Measurements from ENCODE around the gene PCSK9.

The PCSK9 gene

GRCh38 chr1:54996359-54996868 is 42.9 kb upstream of the PCSK9 start:
- H3K9ac ChIP-seq (ENCODE audit: low read length) = no peak overlapping the region
- H3K9me3 ChIP-seq (ENCODE audit: insufficient read depth, low read length) = no peaks in the 10 kb centered on the region
- H3K4me2 ChIP-seq (ENCODE audit: low read length) = peak overlapping the region; percentile 79
- H3K27me3 ChIP-seq (ENCODE audit: low read depth, low read length) = peaks cover 12% of the 10 kb centered on the region; the same call in 1 of the 2 replicates
- no peak for TF ChIP-seq EZH2phosphoT487 (IDR thresholded peaks at IDR 0.05; ENCODE audit: low read depth)
- peak; percentile 69 for TF ChIP-seq CTCF (IDR thresholded peaks at IDR 0.05; ENCODE audit: low read depth, low read length)
- 0 out of 2 replicates have a peak, but pooled peaks cover 3% of the 10 kb centered on the region for H3K4me1 ChIP-seq (ENCODE audit: low read length)
- H2AFZ ChIP-seq (ENCODE audit: low read depth, low read length) = no peak overlapping the region; the same call in 1 of the 2 replicates
- no peaks in the 10 kb centered on the region for H3K36me3 ChIP-seq (replicated peaks; ENCODE audit: low read depth, low read length)
- H3K79me2 ChIP-seq (ENCODE audit: low read length) = no peaks in the 10 kb centered on the region
- H3K27ac ChIP-seq (ENCODE audit: low read length) = no peak overlapping the region
- peak overlapping the region; percentile 46; the same call in 1 of the 2 replicates for H3K4me3 ChIP-seq (ENCODE audit: low read length)
- no peaks in the 10 kb centered on the region for H4K20me1 ChIP-seq (ENCODE audit: insufficient read depth, low read length)

- no peak for TF ChIP-seq CTCF (IDR thresholded peaks at IDR 0.05; ENCODE audit: low read depth, low read length)
- TF ChIP-seq EZH2phosphoT487 (IDR thresholded peaks at IDR 0.05; ENCODE audit: low read depth) = no peak
- no peaks in the 10 kb centered on the region for H3K9me3 ChIP-seq (ENCODE audit: insufficient read depth, low read length)
- no peak overlapping the region for H3K4me3 ChIP-seq (ENCODE audit: low read length)
- no peak overlapping the region for H3K27ac ChIP-seq (ENCODE audit: low read length)
- no peaks in the 10 kb centered on the region for H3K36me3 ChIP-seq (replicated peaks; ENCODE audit: low read depth, low read length)
- H3K27me3 ChIP-seq (ENCODE audit: low read depth, low read length) = peaks cover 12% of the 10 kb centered on the region; the same call in 1 of the 2 replicates
- peak overlapping the region; percentile 79 for H3K4me2 ChIP-seq (ENCODE audit: low read length)
- no peaks in the 10 kb centered on the region for H4K20me1 ChIP-seq (ENCODE audit: insufficient read depth, low read length)
- H3K4me1 ChIP-seq (ENCODE audit: low read length) = 0 out of 2 replicates have a peak, but pooled peaks cover 3% of the 10 kb centered on the region
- H2AFZ ChIP-seq (ENCODE audit: low read depth, low read length) = no peak overlapping the region
- H3K79me2 ChIP-seq (ENCODE audit: low read length) = no peaks in the 10 kb centered on the region
- no peak overlapping the region for H3K9ac ChIP-seq (ENCODE audit: low read length)
Measured at GRCh38 chr1:54996869-54997710, 42.3 kb upstream of the PCSK9 start.

GRCh38 chr1:54997711-54997986 is 41.7 kb upstream of the PCSK9 start:
- H3K9ac ChIP-seq (ENCODE audit: low read length) = no peak overlapping the region
- no peak overlapping the region for H2AFZ ChIP-seq (ENCODE audit: low read depth, low read length)
- no peaks in the 10 kb centered on the region for H3K9me3 ChIP-seq (ENCODE audit: insufficient read depth, low read length)
- peaks cover 12% of the 10 kb centered on the region; the same call in 1 of the 2 replicates for H3K27me3 ChIP-seq (ENCODE audit: low read depth, low read length)
- no peaks in the 10 kb centered on the region for H4K20me1 ChIP-seq (ENCODE audit: insufficient read depth, low read length)
- H3K79me2 ChIP-seq (ENCODE audit: low read length) = no peaks in the 10 kb centered on the region
- TF ChIP-seq CTCF (IDR thresholded peaks at IDR 0.05; ENCODE audit: low read depth, low read length) (no peak), EZH2phosphoT487 (IDR thresholded peaks at IDR 0.05; ENCODE audit: low read depth) (no peak)
- 0 out of 2 replicates have a peak, but pooled peaks cover 3% of the 10 kb centered on the region for H3K4me1 ChIP-seq (ENCODE audit: low read length)
- no peak overlapping the region for H3K27ac ChIP-seq (ENCODE audit: low read length)
- H3K4me3 ChIP-seq (ENCODE audit: low read length) = no peak overlapping the region
- H3K4me2 ChIP-seq (ENCODE audit: low read length) = no peak overlapping the region
- no peaks in the 10 kb centered on the region for H3K36me3 ChIP-seq (replicated peaks; ENCODE audit: low read depth, low read length)

GRCh38 chr1:54998100-54998499 is 41.2 kb upstream of the PCSK9 start:
- Histone ChIP-seq H3K9me3 (ENCODE audit: insufficient read depth, low read length) (no peaks in the 10 kb centered on the region), H3K4me2 (ENCODE audit: low read length) (no peak overlapping the region), H2AFZ (ENCODE audit: low read depth, low read length) (no peak overlapping the region), H3K27me3 (ENCODE audit: low read depth, low read length) (peaks cover 12% of the 10 kb centered on the region; the same call in 1 of the 2 replicates), H3K4me3 (ENCODE audit: low read length) (no peak overlapping the region), H3K36me3 (replicated peaks; ENCODE audit: low read depth, low read length) (no peaks in the 10 kb centered on the region), H3K9ac (ENCODE audit: low read length) (no peak overlapping the region), H4K20me1 (ENCODE audit: insufficient read depth, low read length) (no peaks in the 10 kb centered on the region), H3K27ac (ENCODE audit: low read length) (no peak overlapping the region), H3K79me2 (ENCODE audit: low read length) (no peaks in the 10 kb centered on the region), H3K4me1 (ENCODE audit: low read length) (0 out of 2 replicates have a peak, but pooled peaks cover 3% of the 10 kb centered on the region)
- no peak for TF ChIP-seq EZH2phosphoT487 (IDR thresholded peaks at IDR 0.05; ENCODE audit: low read depth)
- TF ChIP-seq CTCF (IDR thresholded peaks at IDR 0.05; ENCODE audit: low read depth, low read length) = no peak

Measured in OCI-LY3 (cell line).